HG03571 (cell line): Measurements from ENCODE around the gene HAL.

ENCODE experiments used
- ATAC-seq: cut with Tn5 transposase; IDR thresholded peaks from one replicate; pipeline ENCODE4 v1.9.1; 2021; ENCODE audit not compliant: unreplicated experiment

Gene HAL

GRCh38 chr12:95943330-95943842 lies 52.8 kb downstream of the HAL start, which contains the start of gene AMDHD1:
TSS of gene AMDHD1 (plus strand) at chr12:95943331. CDS start at chr12:95943399, 68 bp downstream.
- peak; percentile 61 for ATAC-seq

GRCh38 chr12:95942524-95943329 lies 53.4 kb downstream of the HAL start, which contains the start of gene CCDC38:
TSS of gene CCDC38 (minus strand) at chr12:95942614. CDS start at chr12:95936509, 6,105 bp downstream.
- peak; percentile 99 for ATAC-seq

- ATAC-seq = no peak
These were observed 54.0 kb downstream of the HAL start for GRCh38 chr12:95942101-95942523.

- ATAC-seq = no peak
These were observed 55.6 kb downstream of the HAL start for GRCh38 chr12:95940514-95940913.
